ENCODE results near the gene IPO8. TPM values are rescaled to one million over a fixed set of nuclear protein-coding genes. Genes with fewer than 3 reads are reported as not detected.

Gene IPO8
- total RNA-seq, 1 donor from 2014 or later = 53.9 TPM

DNA sequence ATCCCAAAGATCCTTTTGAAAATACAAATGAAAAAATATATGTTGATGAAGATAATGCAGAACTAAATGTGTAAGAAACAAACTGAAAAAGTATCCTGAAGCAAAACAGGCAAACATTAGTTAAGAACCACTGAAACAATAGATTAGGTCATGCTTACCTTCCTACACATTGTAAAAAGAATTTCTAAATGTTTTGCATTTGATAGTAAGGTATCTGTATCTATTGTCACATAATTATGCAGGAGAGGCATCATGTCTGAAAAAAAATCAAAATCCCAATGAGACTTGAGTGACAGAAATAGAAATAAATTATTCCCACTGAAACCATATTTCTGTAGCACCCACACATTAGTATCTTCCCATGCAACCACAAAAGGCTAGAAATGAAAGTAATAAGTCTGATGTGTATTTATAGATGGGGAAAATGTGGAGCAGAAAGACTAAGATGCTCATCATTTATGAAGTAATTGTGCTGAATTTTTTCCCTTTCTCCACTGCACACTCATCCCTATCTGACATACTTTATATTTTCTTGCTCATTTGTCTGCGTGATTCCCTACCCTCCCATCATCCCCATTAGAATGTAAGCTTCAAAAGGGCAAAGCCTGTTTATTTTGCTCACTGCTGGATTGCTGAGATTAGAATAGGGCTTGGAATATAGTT, 43.5 kb downstream of the IPO8 start:
- Mint-ChIP-seq H3K27me3 (no peaks in the 10 kb centered on the region), H3K9me3 (no peaks in the 10 kb centered on the region), H3K4me3 (no peak overlapping the region), H3K4me1 (ENCODE audit: unreplicated experiment) (no peaks in the 10 kb centered on the region), H3K27ac (no peak overlapping the region), H3K36me3 (peaks cover 41% of the 10 kb centered on the region)
- no peak for DNase-seq (ENCODE audit: extremely low spot score, unreplicated experiment)
- TF ChIP-seq CTCF (conservative IDR thresholded peaks at IDR 0.05) = no peak

GRCh38 chr12:30646821-30647220, 48.8 kb downstream of the IPO8 start:
- DNase-seq (ENCODE audit: extremely low spot score, unreplicated experiment) = no peak
- Mint-ChIP-seq H3K27me3 (no peaks in the 10 kb centered on the region), H3K4me3 (no peak overlapping the region), H3K4me1 (ENCODE audit: unreplicated experiment) (no peaks in the 10 kb centered on the region), H3K9me3 (no peaks in the 10 kb centered on the region), H3K27ac (no peak overlapping the region), H3K36me3 (peaks cover 49% of the 10 kb centered on the region)
- no peak for TF ChIP-seq CTCF (conservative IDR thresholded peaks at IDR 0.05)

GRCh38 chr12:30643366-30643765, 52.3 kb downstream of the IPO8 start:
- Mint-ChIP-seq H3K4me3 (no peak overlapping the region), H3K27ac (no peak overlapping the region), H3K9me3 (no peaks in the 10 kb centered on the region), H3K36me3 (peaks cover 52% of the 10 kb centered on the region), H3K27me3 (no peaks in the 10 kb centered on the region), H3K4me1 (ENCODE audit: unreplicated experiment) (no peaks in the 10 kb centered on the region)
- no peak for TF ChIP-seq CTCF (conservative IDR thresholded peaks at IDR 0.05)
- no peak for DNase-seq (ENCODE audit: extremely low spot score, unreplicated experiment)

DNA sequence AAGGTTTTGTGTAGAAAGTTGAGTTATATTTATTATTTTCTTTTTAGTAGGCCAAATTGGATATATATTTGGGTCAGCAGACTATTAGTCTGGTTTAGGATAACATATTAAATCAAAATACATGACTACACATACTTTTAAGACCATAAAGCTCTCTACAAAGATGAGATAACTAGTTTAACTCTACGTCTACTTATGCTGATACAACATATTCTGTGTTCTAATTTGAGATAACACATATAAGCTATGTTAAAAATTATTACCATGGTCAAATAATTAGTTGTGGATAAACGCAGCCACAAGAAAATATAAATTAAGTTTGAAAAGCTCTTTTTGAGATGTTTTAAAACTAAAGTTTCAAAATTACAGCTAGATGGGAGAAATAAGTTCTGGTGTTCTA, 55.3 kb downstream of the IPO8 start:
- Mint-ChIP-seq H3K4me1 (ENCODE audit: unreplicated experiment) (no peaks in the 10 kb centered on the region), H3K36me3 (peaks cover 50% of the 10 kb centered on the region), H3K27ac (no peak overlapping the region), H3K4me3 (no peak overlapping the region), H3K9me3 (no peaks in the 10 kb centered on the region), H3K27me3 (no peaks in the 10 kb centered on the region)
- TF ChIP-seq CTCF (conservative IDR thresholded peaks at IDR 0.05) = no peak
- no peak for DNase-seq (ENCODE audit: extremely low spot score, unreplicated experiment)

GRCh38 chr12:30635385-30635784, 60.3 kb downstream of the IPO8 start:
- H3K4me1 Mint-ChIP-seq (ENCODE audit: unreplicated experiment) = no peaks in the 10 kb centered on the region
- H3K9me3 Mint-ChIP-seq = no peaks in the 10 kb centered on the region
- TF ChIP-seq CTCF (conservative IDR thresholded peaks at IDR 0.05) = no peak
- no peak for DNase-seq (ENCODE audit: extremely low spot score, unreplicated experiment)
- peaks cover 65% of the 10 kb centered on the region for H3K36me3 Mint-ChIP-seq
- H3K27ac Mint-ChIP-seq = no peak overlapping the region
- no peaks in the 10 kb centered on the region for H3K27me3 Mint-ChIP-seq
- no peak overlapping the region for H3K4me3 Mint-ChIP-seq

- no peak for DNase-seq (ENCODE audit: extremely low spot score, unreplicated experiment)
- Mint-ChIP-seq H3K9me3 (no peaks in the 10 kb centered on the region), H3K27me3 (no peaks in the 10 kb centered on the region), H3K4me3 (no peak overlapping the region), H3K27ac (no peak overlapping the region), H3K4me1 (ENCODE audit: unreplicated experiment) (no peaks in the 10 kb centered on the region), H3K36me3 (peaks cover 68% of the 10 kb centered on the region)
- no peak for TF ChIP-seq CTCF (conservative IDR thresholded peaks at IDR 0.05)
These were observed 63.9 kb downstream of the IPO8 start for GRCh38 chr12:30631740-30632139.

Measured in type B pancreatic cell (in vitro differentiated cells).